Mucosa of rectum (tissue), 2 donors: ENCODE results near the gene IL18R1.

ENCODE experiments used
- H3K27ac ChIP-seq, 2 donors: one replicate each; pipeline ENCODE4 v1.7.0; 2013; ENCODE audit warnings: inconsistent platforms in 2 of 2, low read depth in 2 of 2, low read length in 2 of 2
- H3K27me3 ChIP-seq, 2 donors: one replicate each; pipeline ENCODE4 v1.7.0; 2013; ENCODE audit warnings: low read length in 2 of 2; ENCODE audit not compliant: control insufficient read depth in 2 of 2, insufficient read depth in 2 of 2
- H3K36me3 ChIP-seq, 2 donors: one replicate each; pipeline ENCODE4 v1.7.0; 2013; ENCODE audit warnings: low read length in 2 of 2; ENCODE audit not compliant: control insufficient read depth in 2 of 2, insufficient read depth in 2 of 2
- H3K4me1 ChIP-seq, 2 donors: one replicate each; pipeline ENCODE4 v1.7.0; 2013; ENCODE audit warnings: low read length in 2 of 2, mild to moderate bottlenecking in 1 of 2; ENCODE audit not compliant: control insufficient read depth in 2 of 2, insufficient read depth in 2 of 2
- H3K4me3 ChIP-seq, 2 donors: one replicate each; pipeline ENCODE4 v1.7.0; 2013; ENCODE audit warnings: low read length in 2 of 2
- H3K9ac ChIP-seq, 2 donors: one replicate each; pipeline ENCODE4 v1.7.0; 2013; ENCODE audit warnings: low read length in 2 of 2, low read depth in 1 of 2, mild to moderate bottlenecking in 1 of 2
- H3K9me3 ChIP-seq, 2 donors: one replicate each; pipeline ENCODE4 v1.7.0; 2013; ENCODE audit warnings: low read length in 2 of 2; ENCODE audit not compliant: control insufficient read depth in 2 of 2
- donor health status: healthy.
- donor health status: Normal muscosa, but diverticular disease.

The IL18R1 gene

GRCh38 chr2:102439065-102439695, 83.6 kb downstream of the IL18R1 start:
- Histone ChIP-seq H3K36me3 (no peaks in the 10 kb centered on the region), H3K4me1 (no peaks in the 10 kb centered on the region), H3K9ac (no peak overlapping the region), H3K4me3 (no peak overlapping the region), H3K27me3 (no peaks in the 10 kb centered on the region), H3K27ac (no peak overlapping the region), H3K9me3 (no peaks in the 10 kb centered on the region)

- Histone ChIP-seq H3K36me3 (no peaks in the 10 kb centered on the region), H3K27ac (no peak overlapping the region), H3K9me3 (no peaks in the 10 kb centered on the region), H3K4me1 (no peaks in the 10 kb centered on the region), H3K4me3 (no peak overlapping the region), H3K27me3 (no peaks in the 10 kb centered on the region), H3K9ac (no peak overlapping the region)
Observed at GRCh38 chr2:102442967-102443828, 87.6 kb downstream of the IL18R1 start.

GRCh38 chr2:102444233-102444632, 88.6 kb downstream of the IL18R1 start:
- Histone ChIP-seq H3K9ac (no peak overlapping the region), H3K4me3 (no peak overlapping the region)

GRCh38 chr2:102446936-102447335, 91.3 kb downstream of the IL18R1 start:
- Histone ChIP-seq H3K36me3 (no peaks in the 10 kb centered on the region), H3K4me1 (no peaks in the 10 kb centered on the region), H3K27ac (no peak overlapping the region), H3K4me3 (no peak overlapping the region), H3K9ac (no peak overlapping the region), H3K27me3 (no peaks in the 10 kb centered on the region), H3K9me3 (no peaks in the 10 kb centered on the region)

More at GRCh38 chr2:102444233-102444632, 88.6 kb downstream of the IL18R1 start:
- Histone ChIP-seq H3K4me1 (no peaks in the 10 kb centered on the region), H3K9me3 (no peaks in the 10 kb centered on the region), H3K27ac (no peak overlapping the region), H3K36me3 (no peaks in the 10 kb centered on the region), H3K27me3 (no peaks in the 10 kb centered on the region)
